NCI-H1105 (cell line): ENCODE data around the gene LY9.

ENCODE experiments used
- DNase-seq: peaks from one replicate; lab custom pipeline; 2025; lab: John Stamatoyannopoulos, UW

Gene LY9

GRCh38 chr1:160795951-160796383 is at the start of gene LY9:
Gene LY9, plus strand, starts transcription at chr1:160796174. Its CDS starts 14 bp downstream, at chr1:160796188.
- DNase-seq, result no peak

- no peak for DNase-seq
These were observed 49.0 kb upstream of the LY9 start for GRCh38 chr1:160746836-160747500.

- DNase-seq, result no peak
These were observed 48.3 kb upstream of the LY9 start for GRCh38 chr1:160747717-160748116.

DNA sequence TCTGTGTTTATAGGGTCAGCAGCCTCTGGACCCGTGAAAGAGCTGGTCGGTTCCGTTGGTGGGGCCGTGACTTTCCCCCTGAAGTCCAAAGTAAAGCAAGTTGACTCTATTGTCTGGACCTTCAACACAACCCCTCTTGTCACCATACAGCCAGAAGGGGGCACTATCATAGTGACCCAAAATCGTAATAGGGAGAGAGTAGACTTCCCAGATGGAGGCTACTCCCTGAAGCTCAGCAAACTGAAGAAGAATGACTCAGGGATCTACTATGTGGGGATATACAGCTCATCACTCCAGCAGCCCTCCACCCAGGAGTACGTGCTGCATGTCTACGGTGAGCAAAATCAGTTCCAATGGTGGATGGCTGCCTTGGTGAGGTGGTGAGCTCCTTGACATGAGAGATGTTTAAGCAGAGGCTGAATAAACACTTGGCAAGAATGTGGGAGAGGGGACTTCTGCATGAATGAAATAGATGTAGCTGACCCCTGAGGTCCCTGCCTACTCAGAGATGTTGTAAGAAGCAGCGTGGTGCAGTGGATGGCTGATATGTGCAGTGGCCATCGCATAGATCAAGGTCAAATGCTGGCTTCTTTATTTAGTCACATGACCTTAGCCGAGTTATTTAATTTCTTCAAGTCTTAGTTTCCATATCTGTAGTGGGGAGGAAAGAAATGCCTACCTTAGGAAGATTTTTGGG is 47.6 kb upstream of the LY9 start:
- DNase-seq, result no peak

GRCh38 chr1:160748878-160749269 is 47.1 kb upstream of the LY9 start:
- no peak for DNase-seq

DNA sequence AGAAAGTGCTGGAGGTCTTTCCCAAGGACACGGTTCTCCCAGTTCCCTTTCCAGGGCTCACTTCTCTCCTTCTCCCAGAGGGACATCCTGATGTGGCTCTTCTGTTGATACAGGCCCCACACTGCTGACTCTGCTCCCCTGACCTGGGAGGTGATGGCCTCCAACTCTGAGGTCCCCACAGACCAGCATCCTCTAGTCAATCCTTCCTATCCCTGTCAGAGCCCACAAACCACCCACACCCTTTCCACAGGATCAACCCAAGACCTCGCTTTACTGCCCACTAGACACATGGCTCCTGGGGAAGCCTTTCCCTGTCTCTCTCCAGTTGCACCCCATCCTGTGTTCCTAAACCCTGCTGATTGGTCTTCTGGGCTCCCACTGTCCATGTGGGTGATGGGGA is 45.4 kb upstream of the LY9 start:
- DNase-seq, result no peak

DNA sequence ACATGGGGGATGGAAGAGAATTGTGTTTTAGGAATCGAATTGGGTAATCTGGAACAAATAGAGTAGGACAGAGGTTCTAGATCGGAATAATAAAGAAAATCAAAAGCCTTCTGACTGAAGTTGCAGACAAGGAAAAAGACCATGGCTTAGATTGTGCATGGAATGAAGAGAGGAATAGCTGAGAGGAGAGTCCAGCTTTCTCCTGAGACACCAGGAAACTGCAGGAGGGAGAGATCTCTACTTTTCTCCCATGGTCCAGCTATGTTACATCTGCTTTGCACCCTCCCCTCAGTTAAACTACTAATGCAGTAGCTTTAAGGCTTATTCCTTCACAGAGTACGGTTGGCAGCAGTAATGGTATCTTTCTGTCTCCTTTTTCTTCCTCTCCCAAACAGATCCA is 43.6 kb upstream of the LY9 start:
- DNase-seq, result no peak

DNA sequence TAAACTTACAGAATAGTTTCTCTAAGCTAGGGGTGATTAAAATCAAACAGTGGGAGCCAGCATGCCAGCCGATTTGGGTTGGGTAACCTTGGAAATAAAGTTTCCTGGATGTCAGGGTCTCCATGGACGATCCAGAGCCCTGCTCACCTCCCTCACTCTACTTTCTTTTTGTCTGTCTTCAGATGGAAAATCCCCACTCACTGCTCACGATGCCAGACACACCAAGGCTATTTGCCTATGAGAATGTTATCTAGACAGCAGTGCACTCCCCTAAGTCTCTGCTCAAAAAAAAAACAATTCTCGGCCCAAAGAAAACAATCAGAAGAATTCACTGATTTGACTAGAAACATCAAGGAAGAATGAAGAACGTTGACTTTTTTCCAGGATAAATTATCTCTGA is 43.0 kb upstream of the LY9 start:
- DNase-seq, result no peak

DNA sequence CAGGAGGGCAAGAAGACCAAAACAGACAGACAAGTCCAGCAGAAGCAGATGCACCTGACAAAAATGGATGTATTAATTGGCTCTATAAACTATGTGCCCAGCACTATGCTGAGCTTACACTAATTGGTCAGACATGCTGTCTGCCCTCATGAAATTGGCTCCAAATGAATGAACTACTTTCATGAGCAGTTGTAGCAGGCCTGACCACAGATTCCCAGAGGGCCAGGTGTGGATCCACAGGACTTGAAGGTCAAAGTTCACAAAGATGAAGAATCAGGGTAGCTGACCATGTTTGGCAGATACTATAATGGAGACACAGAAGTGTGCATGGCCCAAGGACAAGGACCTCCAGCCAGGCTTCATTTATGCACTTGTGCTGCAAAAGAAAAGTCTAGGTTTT is 42.4 kb upstream of the LY9 start:
- DNase-seq, result no peak

- DNase-seq, result no peak
These were observed 40.5 kb upstream of the LY9 start for GRCh38 chr1:160755461-160755860.

DNA sequence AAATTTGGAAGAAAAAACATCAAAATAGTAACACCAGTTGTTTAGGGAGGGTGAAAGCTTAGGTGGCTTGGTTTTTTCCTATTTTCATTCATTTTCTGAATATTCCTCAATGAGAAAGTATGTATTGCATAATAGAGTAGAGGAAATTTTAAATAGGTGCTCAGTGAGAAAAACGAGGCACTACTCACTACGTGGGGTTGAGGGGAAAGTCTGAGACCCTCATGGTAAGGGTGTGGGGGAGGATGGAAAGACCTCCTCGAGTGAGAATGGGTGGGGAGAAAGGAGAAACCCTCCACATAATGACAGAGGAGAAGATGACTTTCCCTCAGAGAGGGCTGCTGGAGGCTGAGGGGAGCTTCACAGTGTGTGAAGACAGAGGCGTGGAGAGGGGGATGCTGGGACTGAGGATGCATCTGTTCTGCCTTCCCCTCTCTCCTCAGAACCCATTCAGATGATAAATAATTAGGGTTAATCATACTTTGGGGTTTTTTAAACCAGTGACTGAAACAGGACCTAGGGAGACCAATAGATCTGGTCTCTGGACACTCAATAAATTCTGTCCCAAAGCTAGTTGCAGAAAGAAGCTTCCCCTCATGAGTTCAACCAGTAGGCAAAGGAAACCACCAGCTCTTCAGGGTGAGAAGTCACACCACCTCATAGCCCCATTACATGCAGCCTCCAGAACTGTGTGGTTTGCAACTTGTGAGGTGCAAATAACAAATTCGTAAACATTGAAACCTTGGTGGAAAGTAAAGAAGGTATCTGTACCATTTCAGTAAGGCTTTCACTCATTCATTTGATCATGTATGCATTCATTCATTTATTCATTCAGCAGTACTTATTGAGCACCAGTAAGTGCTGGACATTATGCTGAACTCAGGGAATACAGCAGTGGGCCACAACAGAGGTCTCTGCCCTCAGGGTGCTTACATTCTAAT is 39.8 kb upstream of the LY9 start:
- no peak for DNase-seq

DNA sequence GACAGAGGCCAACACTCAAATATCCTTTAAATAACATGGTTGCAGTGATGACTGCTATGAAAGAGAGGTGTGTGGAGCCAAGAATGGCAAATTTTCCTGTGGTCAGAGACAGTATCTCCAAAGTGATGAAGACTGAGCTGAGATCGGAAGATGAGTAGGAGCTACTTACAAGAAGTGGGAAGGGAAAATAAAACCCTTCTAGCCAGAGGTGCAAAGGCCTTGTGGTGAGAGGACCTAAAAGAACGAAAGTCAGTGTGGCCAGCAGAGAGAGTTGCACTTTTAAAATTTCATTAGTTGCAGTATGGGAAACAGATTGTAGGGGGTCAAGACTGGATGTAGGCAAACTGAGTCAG is 39.1 kb upstream of the LY9 start:
- no peak for DNase-seq

DNA sequence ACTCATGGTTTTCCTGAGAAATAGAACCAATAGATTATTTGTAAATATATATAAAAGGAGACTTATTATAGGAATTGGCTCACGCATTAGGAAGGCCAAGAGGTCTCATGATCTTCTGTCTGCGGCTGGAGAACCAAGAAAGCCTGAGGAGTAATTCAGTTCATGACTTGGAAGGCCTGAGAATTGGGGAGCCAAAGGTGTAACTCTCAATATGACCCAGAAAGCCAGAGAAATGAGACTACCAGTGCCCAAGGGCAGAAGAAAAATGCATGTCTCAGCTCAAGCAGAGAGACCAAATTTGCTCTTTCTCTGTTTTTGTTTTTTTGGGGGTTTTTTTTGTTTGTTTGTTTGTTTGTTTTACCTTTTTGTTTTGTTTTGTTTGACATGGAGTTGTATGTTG is 37.5 kb upstream of the LY9 start:
- no peak for DNase-seq

GRCh38 chr1:160759740-160760139 is 36.2 kb upstream of the LY9 start:
- no peak for DNase-seq

GRCh38 chr1:160761046-160761445 is 34.9 kb upstream of the LY9 start:
- no peak for DNase-seq

- DNase-seq, result no peak
These were observed 34.1 kb upstream of the LY9 start for GRCh38 chr1:160761886-160762285.

GRCh38 chr1:160763993-160764392 is 32.0 kb upstream of the LY9 start:
- no peak for DNase-seq

DNA sequence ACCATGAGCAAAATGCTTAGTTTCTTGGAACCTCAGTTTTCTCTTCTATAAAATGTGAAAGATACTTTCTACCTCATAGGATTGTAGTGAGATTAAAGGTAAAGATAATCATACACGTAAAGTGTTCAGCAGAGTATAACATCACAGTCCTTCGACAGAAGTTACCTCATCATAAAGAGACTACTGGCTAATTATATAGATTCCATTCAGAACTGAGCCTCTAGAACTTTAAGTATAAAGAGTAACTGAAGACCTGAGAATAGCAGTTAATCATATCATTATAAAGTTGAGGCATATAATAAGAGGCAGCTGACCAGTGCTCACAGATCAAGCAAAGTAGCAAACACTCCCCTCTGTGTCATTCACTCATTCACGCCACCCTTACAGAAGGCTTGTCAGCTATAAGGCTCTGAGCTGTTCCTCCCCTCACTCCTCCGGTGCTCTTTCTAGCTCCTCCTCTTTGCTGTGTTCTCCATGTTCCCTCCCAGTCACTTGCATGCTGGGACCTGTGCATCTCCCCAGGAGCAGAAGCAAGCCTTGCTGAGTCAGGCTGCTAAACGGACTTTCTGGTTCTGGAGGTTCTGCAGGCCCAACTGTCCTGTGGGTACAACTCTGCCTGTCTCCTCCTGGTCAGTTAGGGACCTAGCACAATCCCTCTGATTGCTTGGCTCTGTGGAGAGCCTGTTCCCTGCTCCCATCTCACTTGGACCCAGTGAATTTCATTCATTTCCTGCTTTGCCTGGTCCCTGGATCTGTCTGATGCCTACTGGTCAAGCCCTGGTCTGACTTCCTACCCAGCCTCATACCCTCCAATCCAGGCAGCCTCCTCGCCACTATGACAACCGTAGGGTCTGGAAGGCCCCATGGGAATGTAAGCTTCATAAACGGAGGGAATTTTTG is 28.3 kb upstream of the LY9 start:
- no peak for DNase-seq

DNA sequence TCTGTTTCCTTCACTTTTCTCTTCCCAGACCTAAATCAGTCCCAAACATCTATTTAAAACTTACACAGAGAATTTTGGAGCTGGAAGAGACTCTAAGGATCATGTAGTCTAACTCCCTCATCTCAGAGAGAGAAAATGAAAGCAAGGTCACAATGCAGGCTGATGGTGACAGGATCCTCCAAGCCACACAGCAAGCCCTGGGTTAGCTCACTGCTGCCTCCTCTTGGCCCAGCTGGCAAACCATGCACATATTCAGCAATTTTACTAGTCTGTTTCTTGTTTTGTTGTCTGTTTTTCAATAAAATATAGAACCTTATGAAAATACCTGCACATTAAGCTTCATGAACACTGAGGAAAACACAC is 27.7 kb upstream of the LY9 start:
- DNase-seq, result no peak

DNA sequence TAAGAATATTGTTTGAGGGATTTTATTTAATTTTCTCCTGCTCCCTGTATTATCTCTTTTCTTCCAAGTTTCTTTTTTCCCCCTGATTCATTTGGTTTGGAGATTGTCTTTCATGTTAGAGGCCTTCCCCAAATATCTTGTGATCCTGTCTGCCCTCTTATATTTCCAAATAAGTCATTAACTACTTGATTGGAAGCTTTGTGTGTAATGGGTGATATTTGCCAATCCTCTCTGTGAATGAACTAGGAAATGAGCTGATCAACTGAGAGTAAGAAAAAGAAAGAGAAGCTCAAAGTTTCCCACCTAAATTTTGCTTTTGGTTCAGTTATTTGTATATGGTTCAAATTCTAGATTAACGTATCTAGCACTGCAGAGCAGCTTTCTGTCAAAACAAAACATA is 23.6 kb upstream of the LY9 start:
- DNase-seq, result no peak

DNA sequence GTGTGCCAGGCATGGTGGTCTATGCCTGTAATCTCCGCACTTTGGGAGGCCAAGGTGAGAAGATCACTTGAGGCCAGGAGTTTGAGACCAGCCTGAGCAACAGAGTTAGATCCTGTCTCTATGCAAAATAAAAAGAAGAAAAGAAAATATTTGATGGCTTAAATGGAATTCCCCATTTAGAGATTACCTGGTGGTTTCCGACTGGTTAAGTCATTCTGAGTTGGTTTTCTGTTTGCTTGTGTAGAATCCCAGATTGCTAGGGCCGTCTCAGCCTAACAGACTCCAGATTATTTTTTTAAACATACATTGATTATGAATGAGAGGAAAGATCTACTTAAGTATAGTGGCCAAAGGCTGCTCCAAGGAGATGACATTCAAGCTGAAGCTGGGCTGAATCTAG is 22.9 kb upstream of the LY9 start:
- no peak for DNase-seq
